Astrocyte of the cerebellum (primary cell): ENCODE results near the gene GLUD1.
A peak's percentile ranks its signal among the peaks of the same experiment; 100 is the strongest.

ENCODE experiments used
- DNase-seq: peaks from one replicate; pipeline ENCODE4 v3.0.0-alpha.2; 2011; ENCODE audit warnings: low read depth
- H3K4me3 ChIP-seq: 2 replicates; pipeline ENCODE4 v1.5.1; 2011; ENCODE audit warnings: mild to moderate bottlenecking, low read depth, low read length, moderate library complexity
- CTCF ChIP-seq: IDR thresholded peaks from 2 replicates; pipeline ENCODE4 v1.5.1; 2012; ENCODE audit warnings: low read length, low read depth, moderate library complexity, mild to moderate bottlenecking; ENCODE audit errors: missing control alignments
- in situ Hi-C: cut with HindIII; loops from 2 replicates; pipeline ENCODE4 v1.10.0; 2017; ENCODE audit warnings: low sequenced_read_pairs

Gene GLUD1

DNA sequence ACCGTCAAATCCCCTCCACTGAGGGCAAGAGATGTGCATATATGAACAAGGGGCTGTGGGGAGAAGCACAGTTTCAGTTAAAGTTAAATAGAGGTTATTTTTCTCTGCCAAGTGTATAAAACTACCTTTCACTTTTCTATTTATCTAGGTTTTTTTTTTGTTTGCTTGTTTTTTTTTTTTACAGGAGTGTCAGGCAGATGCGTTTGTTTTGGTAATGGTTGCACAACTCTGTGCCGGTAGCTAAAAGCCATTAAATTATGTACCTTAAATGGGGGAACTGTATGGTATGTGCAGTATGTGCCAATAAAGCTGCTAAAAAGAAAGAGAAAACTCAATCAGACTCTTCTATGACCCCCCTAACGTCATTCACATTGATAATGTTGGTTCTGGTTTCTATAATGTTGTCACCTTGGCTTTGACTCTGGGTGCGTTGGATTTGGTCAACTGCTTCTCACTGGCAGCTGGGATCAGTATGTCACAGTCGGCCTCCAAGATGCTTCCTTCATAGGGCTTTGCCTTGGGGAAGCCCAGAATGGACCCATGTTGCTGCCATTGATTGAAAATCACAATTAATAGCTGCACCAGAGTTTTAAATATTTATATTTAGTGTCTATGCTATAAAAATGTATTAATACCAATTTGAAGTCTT, 34.2 kb downstream of the GLUD1 start:
- in situ Hi-C loops: no loop called here
- no peak overlapping the region for H3K4me3 ChIP-seq
- no peak for DNase-seq
- TF ChIP-seq CTCF: no peak

GRCh38 chr10:87059401-87059800, 35.2 kb downstream of the GLUD1 start:
- no peak overlapping the region for H3K4me3 ChIP-seq
- TF ChIP-seq CTCF: no peak
- in situ Hi-C loops: no loop called here
- no peak for DNase-seq

DNA sequence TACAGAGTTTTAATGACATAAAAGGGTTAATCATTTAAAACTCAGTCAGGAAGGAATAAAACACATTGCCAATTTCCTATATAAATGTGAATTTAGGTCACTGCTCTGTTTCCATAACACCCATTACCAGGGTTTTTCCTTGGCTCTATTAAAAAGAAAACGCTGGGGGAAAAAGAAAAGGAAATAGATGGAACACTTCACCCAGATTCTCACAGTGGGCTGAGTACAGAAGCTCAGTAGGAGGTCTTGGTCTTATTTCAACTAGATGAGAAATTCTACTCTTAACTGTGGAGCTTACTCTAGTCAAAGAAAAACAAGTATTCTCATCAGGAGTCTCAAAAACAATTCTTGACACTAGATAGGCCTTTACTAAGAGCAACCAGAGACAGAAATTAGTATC, 36.5 kb downstream of the GLUD1 start:
- no peak for TF ChIP-seq CTCF
- peak; percentile 26 for DNase-seq
- H3K4me3 ChIP-seq: no peak overlapping the region
- in situ Hi-C loops: no loop called here

GRCh38 chr10:87054373-87055295, 40.0 kb downstream of the GLUD1 start:
- in situ Hi-C loops: no loop called here
- TF ChIP-seq CTCF: peak; percentile 38
- no peak overlapping the region for H3K4me3 ChIP-seq
- DNase-seq: peak; percentile 22

GRCh38 chr10:87053577-87054181, 41.0 kb downstream of the GLUD1 start:
- in situ Hi-C loops: no loop called here
- no peak for DNase-seq
- no peak overlapping the region for H3K4me3 ChIP-seq
- no peak for TF ChIP-seq CTCF

DNA sequence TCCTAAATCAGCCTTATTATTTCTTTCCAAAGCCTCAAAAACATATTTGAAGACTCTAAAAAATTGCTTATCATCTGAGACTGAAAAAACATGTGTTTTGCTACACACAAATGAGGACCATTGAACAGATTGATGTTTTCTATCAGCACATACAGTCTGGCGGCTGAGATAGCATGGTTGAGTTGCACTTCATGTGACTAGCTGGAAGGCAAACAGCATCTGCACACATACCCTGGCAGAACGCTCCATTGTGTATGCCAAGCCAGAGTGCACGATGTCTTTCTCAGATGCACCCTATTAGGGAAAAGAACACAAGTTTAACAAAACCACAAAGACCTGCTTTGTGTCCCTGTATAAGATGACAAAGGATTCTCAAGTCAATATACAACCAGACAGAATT, 41.5 kb downstream of the GLUD1 start:
- H3K4me3 ChIP-seq: no peak overlapping the region
- TF ChIP-seq CTCF: no peak
- DNase-seq: no peak
- in situ Hi-C loops: no loop called here
